Activated CD4-positive, CD25-positive, alpha-beta regulatory T cell treated with anti-CD3 and anti-CD28 coated beads, Interleukin-2, amount 50 U/mL, for 72 hours (primary cell): Measurements from ENCODE around the gene PPP4R4.
"Not testable (repeated sequence)": the region's sequence is repeated elsewhere in the genome, so short reads cannot be mapped to it uniquely, and the experiment has no call there.

ENCODE experiments used
- DNase-seq: peaks from one replicate; pipeline ENCODE4 v3.0.0; 2021

The PPP4R4 gene

DNA sequence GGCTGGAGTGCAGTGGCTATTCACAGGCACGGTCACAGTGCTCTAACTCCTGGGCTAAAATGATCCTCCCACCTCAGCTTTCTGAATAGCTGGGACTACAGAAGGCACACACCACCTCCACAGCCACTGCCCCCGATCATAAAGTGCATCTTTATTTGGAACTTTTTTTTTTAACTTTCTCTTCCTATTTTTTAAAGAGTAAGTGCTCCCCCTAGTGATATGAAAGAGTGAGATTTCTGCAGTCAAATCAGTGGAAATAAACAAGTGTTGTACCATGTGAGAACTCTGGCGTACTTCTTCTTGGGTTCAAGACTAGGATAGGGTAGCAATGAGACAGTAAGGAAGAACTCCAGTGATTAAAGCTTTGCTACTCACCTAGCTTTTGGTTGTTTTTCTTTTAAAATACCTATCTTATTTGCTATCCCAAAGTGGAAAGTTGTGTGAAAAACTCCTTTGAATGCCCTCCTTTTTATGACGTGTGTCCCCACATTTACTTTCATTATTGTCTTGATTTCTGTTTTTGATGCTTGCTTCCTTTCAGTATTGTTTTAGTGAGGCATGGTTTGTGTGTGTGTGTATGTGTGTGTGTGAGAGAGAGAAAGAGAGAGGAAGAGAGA is 6.6 kb downstream of the PPP4R4 start:
- DNase-seq: no peak

DNA sequence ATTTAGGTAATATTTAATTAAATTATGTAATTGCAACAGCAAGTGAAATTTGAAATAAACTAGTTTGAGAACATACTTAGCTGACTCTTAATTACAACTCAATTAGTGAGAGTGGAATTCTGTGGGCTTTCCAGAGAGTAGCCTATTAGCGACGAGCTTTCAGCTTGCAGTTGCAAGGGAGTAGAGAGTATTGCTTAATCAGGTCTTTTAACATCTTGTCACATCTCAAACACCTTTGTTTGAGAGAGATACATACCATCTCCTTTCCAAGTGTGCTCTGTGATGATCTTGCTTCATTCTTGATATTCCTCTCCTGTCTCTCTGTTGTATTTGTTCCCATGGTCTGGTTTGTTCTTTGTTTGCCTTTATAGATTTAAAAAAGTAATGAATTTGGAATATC is 7.7 kb downstream of the PPP4R4 start:
- no peak for DNase-seq

DNA sequence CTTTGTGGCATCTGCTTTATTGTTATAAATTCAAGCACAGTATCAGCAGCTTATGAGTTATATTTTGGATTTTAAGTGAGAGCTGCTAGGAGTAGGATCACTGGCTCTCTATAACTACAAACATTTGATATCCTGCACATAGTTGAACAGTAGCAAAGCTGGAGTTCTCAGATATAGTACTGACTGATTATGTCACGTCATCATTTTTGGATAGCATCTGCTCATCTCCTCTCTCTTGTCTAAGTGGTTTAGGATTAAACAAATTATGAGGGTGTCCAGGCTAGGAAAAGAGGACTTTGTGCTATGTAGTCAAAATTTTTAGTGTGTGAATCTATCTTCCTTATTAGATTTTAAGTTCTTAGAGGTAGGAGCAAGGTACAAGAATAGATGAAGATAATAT is 18.4 kb downstream of the PPP4R4 start:
- no peak for DNase-seq

DNA sequence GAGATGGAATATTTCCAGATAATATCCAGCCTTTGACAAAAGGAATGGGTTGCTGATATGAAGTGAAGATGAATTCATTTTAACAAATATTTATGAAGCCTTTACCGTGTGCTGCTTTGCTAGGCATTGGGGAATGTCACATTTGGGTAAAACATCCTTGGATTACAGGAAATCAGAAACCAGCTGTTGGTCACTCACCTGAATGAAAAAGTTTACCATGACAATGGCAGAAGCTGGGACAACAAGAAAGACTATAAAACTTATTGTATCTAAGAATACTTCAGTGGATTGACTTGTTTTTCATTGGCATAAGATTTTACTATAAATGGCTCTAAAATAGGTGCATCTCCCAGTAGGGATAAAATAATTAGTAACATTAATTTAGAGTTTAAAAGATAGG is 19.7 kb downstream of the PPP4R4 start:
- DNase-seq: no peak

DNA sequence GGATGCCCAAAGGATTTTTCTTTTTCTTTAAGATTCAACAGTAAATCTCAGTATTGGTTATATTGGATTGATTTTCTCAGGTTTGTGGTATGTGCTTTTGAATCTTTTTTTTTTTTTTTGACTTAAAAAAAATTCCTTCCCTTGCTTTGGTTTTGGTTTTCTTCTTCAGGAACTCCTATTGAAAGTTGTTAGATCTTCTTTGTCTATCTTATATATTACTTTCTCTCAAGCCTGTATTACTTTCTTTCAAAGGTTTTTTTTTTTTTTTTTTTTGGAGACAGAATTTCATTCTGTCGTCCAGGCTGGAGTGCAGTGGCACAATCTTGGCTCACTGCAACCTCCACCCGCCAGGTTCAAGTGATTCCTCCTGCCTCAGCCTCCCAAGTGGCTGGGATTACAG is 21.9 kb downstream of the PPP4R4 start:
- DNase-seq: no peak

DNA sequence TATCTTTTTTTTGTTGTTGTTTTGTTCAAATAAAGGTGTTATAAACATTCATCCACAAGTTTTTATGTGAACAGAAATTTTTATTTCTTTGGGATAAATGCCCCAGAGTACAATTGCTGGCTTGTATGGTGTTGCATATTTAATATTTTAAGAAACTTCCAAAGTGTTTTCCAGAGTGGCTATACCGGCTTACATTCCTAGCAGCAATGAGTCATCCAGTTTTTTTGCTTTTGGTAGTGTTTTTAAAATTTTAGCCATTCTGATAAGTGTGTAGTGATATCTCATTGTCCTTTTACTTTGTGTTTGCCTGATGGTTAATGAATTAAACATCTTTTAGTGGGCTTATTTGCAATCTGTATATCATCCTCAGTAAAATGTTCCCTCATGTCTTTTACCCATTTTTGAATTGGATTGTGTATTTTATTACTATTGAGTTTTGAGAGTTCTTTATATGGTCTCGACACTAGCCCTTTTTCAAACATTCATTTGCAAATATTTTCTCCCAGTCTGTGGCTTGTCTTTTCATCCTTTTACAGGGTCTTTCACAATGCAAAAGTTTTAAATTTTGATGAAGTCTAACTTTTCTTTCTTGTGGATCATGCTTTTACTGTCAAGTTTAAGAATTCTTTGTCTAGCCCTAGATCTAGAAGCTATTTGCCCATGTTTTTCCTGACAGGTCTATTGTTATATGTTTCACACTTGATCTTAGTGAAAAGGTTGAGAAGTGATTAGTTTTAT is 29.5 kb downstream of the PPP4R4 start:
- no peak for DNase-seq

DNA sequence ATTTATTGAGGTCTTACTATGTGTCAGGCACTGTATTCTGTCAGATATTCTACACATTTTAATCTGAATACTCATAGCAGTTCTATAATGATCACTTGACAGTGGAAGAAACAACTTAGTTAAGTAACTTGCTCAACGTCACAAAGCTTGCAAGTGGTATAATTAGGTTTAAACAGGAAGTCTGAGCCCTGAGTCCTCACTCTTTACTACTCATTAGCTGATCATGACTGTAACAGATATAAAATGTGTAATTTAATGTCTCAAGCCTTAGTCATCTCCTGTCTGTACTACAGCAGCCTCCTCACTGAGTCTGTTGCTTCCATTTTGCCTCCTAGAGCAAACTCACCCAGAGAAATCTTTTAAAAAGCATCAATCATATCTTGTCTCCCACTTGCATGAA is 38.9 kb downstream of the PPP4R4 start:
- no peak for DNase-seq

DNA sequence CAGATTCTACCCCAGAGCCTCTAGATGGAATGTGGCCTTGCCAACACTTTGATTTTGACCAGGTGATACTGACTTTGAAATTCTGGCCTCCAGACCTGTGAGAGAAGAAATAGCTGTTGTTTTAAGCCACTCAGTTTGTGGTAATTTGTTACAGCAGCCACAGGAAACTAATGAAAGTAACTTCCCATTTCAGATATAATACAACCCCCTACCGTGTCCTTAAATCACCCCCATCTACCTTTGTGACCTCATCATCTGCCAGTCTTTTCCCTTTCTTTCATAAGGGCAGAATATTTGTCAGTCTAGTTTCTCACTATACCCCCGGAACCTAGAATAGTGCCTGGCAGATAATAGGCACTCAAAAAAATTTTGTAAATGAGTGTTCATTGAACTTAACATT is 39.6 kb downstream of the PPP4R4 start:
- no peak for DNase-seq

DNA sequence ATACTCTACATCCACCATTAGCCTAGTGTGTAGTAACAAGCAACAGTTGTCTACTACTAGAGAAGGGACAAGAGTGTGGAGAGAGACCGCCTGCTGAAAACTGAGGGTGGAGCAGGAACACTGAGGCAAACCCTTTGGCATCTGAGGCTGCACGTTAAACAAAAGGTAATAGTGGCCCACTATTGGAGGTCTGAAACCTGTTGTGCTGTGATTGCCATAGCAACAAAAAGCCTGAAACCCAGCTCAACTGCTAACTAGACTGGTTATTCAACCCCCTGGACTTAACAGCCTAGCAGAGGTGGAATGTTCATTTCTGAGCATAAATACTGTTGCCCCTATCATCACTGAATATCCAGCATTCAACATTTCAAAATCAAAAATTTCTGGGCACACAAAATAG is 43.0 kb downstream of the PPP4R4 start:
- DNase-seq: no peak

DNA sequence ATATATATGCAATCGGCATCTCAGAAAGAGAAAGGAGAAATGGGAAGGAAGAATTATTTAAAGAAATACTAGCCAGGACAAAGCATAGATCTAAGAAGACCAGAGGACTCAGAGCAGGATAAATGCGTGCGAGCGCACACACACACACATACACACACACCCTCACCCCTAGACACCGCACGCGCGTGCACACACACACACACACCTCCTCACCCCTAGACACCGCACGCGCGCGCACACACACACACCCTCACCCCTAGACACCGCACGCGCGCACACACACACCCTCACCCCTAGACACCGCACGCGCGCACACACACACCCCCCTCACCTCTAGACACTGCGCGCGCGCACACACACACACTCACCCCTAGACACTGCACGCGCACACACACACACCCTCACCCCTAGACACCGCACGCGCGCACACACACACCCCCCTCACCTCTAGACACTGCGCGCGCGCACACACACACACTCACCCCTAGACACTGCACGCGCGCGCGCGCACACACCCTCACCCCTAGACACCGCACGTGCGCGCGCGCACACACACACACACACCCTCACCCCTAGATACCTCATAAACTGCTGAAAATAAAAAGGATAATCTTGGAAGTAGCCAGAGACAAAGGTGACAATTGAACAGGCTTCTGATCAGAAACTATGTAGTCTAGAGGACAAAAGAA is 44.2 kb downstream of the PPP4R4 start:
- not testable (repeated sequence) for DNase-seq

DNA sequence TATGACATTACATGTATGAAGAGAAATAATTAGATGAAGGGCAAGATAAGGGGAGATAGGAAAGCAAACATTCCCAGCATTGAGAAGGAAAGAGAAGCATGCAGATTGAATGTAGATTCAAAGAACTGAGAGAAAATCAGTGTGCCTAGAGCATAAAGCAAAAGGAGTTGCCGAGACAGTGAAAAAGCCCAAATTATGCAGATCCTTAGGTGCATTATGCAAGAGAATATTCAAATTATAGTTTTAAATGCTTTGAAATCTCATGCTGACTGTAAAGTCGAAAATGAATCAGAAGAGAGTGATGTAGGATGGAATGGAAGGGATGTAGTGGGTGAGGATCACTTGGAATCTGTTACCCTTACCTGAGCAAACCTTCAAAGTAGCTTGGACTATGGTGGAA is 49.9 kb downstream of the PPP4R4 start:
- no peak for DNase-seq

DNA sequence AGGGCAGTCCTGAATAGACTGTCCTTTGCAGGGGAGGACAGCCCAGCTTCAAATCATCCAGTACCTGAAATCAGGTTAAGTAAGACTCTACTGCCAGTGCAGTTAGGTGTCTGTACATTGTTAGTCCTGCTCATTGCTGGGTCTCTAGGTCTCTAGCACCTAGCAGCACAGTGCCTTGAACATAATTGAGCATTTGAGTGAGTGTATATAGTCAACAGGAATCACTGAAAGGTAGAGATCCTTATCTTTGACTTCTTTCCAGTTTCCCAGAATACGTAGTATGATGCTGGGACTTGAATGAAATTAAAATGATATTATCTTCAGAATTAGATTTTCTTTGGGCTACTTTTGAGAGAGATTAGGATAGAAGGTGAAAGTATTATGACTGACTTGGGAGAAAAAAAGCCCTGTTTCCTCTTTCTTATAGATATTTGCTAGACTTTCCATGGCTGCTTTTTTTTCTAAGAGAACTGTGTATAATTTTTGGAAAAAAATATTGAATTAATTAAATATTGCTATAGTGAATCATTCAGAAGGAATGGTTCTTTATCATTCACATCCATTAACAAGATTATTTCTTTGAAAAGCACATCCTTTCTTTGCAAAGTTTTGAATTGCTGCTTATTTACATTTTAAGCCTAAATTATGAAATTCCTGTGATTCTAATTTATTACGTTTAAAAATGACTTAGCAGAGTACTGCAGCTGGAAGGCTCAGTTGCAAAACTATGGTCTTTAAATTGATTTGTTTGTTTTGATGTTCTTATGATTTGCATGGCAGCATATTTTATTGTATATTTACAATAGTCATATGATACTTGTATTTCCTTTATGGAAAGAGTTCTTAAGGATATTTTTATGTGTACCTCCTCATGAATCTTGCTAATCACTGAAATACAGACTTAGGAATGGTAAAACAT is 51.6 kb downstream of the PPP4R4 start:
- no peak for DNase-seq

DNA sequence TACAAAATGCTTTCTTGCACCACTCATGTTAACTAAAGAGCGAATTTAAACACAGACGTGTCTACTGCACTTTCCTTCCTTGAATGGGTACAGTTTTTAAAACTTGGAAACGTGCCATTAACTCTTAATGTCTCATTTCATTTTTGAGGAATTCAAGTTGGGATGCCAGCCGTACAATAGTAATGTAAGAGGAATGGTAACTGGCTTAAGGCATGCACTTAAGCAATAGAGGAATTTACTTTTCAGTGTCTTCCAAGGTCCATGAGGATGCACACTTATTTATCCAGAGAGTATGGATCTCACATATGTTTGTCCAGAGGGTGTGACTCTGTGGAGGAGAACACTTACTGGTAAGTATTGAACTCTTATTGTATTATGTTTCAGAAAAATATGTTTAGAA is 52.9 kb downstream of the PPP4R4 start:
- DNase-seq: no peak

DNA sequence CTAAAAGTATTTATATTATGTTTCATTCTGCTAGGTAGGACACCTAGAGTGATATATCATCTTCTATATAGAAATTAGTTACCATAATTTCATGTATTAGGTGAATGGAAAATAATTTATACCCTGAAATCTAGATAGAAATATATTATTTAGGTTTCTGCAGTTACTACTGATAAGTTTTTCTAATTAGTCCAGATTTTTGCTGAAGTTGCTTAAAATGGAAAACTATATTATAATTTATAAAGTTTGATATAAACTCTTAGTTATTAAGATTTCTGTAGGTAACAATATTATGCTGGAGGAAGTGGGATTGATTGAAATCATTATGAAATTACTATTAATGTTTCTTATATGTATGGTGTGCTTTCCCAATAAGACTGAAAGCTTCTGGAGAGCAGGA is 62.9 kb downstream of the PPP4R4 start:
- no peak for DNase-seq

DNA sequence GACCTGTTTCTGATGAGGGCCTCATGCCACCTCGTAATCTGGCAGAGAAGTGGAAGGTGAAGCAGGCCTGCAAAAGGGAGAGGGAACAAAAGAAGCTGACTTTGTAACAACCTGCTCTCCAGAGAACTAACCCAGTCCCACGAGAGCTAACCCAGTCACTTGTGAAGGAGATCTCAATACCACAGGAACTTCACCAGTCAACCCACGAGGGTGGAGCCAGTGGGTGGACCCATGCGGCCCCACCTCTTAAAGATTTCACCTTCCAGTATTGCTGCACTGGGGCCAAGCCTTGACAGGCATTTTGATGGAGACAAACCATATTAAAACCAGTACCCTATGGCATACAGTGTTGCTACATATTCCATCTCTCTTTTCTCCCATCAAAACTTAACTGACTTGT is 63.9 kb downstream of the PPP4R4 start:
- no peak for DNase-seq

DNA sequence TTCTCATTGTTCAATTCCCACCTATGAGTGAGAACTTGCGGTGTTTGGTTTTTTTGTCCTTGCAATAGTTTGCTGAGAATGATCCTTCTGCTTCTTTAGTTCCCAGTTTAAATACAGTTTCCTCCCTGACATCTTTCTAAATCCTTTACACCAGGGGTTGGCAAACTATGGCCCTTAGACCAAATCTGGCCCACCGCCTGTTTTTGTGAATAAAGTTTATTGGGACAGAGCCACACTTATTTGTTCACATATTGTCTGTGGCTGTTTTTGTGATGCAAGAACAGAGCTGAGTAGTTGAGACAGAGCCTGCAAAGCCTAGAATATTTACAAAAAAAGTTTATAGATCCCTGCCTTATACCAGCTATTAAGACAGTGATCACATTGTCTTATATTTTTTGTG is 65.3 kb downstream of the PPP4R4 start:
- no peak for DNase-seq

DNA sequence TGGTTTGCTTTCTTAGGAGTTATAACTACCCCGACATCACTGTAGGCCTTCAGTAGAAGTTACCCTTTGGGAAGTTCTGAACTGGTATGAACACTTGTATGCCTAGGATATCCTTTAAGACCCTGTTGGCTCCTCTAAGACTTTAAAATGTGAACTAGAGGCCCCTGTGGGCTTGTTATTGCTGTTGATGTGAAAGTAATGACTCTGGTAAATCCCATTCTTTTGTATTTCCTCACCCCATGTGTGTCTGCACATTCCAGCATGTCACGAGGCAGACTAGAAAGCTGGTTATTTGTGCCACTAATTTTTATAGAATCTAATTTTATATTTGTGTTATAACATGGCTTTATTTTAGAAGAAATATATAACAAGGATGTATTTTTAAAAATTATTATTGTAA is 70.1 kb downstream of the PPP4R4 start:
- no peak for DNase-seq

DNA sequence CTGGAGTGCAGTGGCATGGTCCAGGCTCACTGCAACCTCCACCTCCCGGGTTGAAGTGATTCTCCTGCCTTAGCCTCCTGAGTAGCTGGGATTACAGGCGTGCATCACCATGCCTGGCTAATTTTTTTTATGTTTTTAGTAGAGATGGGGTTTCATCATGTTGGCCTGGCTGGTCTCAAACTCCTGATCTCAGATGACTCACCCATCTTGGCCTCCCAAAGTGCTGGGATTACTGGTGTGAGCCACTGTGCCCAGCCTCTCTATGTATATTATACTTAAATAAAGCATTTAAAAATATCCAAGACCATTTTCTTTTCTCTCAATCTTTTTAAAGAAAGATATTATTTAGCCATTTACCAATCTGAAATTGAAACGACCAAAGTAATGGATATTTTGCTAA is 90.1 kb downstream of the PPP4R4 start:
- not testable (repeated sequence) for DNase-seq

DNA sequence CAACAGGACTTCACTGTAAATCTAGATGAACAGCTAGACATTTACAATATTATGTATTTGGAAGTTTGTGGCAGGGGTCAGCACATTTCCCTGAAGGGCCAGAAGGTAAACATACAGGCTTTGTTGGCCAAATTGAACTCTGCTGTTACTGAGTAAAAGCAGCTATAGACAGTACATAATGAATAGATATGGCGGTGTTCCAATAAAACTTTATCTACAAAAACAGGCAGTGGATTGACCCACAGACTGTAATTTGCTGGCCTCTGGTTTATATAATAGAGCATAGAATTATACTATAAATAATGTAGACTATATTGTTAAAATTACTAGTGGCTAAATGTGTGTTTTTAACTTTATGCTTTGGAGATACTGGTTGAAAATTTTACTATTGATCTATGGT is 93.2 kb downstream of the PPP4R4 start:
- DNase-seq: no peak

DNA sequence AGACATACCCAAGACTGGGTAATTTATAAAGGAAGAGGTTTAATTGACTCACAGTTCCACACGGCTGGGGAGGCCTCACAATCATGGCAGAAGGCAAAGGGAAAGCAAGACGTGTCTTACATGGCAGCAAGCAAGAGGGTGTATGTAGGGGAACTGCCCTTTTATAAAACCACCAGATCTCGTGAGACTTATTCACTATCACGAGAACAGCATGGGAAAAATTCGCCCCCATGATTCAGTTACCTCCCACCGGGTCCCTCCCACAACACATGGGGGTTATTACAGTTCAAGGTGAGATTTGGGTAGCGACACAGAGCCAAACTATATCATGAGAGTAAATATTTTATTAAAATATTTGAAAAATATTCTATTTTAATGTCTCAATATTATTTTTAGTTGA is 94.5 kb downstream of the PPP4R4 start:
- not testable (repeated sequence) for DNase-seq

DNA sequence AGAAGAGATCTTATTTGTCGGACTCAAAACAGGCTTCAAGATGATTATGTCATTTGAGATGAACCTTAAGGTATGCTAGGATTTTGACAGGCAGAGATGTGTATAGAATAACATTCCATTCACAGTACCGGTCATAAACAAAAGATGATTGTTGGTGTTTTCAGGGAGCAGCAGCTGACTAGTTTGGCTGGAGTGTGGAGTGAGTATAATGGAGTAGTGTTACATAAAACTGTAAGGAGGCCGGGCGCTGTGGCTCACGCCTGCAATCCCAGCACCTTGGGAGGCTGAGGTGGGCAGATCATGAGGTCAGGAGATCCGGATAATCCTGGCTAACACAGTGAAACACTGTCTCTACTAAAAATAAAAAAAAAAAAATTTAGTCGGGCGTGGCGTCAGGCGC is 95.0 kb downstream of the PPP4R4 start:
- DNase-seq: no peak

DNA sequence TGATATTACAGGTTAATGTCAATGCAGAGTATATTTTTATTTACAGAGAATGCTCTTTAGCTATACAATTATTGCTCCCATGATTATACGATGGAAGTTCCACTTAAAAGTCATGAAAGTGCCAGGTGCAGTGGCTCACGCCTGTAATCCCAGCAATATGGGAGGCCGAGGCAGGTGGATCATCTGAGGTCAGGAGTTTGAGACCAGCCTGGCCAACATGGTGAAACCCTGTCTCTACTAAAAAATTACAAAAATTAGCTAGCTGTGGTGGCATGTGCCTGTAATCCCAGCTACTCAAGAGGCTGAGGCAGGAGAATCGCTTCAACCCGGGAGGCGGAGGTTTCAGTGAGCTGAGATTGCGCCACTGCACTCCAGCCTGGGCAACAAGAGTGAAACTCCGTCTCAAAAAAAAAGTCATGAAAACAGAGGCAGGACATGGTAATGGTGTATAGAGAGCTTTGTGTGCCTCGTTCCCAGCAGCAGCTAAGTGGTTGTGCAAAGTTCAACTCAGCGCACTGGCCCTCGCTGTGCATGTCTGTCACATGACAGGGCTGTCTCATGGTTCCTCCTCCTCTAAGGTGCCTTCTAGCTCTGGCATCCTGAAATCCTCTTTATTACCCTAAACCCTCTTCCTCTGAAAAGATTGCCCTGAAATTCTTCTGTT is 102.9 kb downstream of the PPP4R4 start:
- DNase-seq: not testable (repeated sequence)

DNA sequence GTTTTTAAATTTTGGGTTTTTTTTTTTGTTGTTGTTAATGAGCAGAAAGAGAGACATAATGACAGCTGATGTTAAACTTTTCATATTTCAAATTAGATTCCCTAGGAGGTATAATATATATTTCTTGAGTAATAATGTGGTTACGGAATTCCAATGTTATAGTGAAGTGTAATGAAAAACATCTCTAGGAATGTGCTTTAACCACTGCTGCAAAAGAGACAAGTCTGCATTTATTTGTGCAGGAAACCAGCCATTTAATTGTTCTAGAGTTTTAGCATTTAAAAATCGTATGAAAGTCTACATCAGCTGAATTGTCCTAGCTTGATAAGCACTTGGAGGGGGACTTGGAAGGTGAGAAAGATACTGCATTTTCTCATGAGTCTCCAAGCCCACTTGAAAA is 104.6 kb downstream of the PPP4R4 start:
- DNase-seq: no peak
